GM19467 (cell line): ENCODE measurements around the gene DRGX.

ENCODE experiments used
- ATAC-seq: cut with Tn5 transposase; IDR thresholded peaks from one replicate; pipeline ENCODE4 v1.9.1; 2021; ENCODE audit warnings: mild to moderate bottlenecking, moderate library complexity; ENCODE audit not compliant: unreplicated experiment

Gene DRGX

DNA sequence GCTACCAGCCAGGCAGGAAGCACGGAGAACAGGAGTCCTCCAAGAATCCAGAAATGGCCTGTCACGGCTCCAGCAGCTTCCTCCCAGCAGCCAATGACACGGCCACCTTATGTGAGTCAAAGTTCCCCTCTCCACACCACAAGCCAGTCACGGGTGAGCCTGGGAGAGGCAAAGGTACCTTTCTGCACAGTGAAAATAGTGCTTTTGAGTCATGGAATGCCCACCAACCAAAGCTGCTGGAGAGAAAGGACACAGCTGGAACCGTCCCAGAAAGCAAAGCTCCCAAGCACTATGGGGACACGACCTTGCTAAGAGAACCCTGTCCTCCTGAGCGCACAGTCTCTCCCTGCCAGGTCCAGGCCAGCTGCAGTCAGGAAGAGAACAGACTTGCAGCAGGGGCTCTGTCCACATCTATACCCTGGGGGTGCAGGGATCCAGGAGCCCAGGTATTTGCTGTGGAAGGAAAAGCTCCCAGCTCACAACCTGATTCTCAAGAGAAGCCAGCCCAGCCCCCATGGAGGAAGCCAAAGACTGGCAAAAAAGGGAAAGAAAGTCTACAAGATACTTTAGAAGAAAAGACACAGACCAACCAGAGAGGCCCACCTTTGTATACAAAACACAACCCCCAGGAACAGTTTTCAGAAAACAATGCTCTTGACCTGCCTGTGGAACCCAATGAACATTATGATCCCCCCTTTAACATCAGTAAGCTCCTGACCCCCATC is 72.6 kb downstream of the DRGX start:
- ATAC-seq: no peak

- no peak for ATAC-seq
These were observed 73.3 kb downstream of the DRGX start for GRCh38 chr10:49322371-49323170.

GRCh38 chr10:49321021-49321420 is 74.9 kb downstream of the DRGX start:
- ATAC-seq: no peak

DNA sequence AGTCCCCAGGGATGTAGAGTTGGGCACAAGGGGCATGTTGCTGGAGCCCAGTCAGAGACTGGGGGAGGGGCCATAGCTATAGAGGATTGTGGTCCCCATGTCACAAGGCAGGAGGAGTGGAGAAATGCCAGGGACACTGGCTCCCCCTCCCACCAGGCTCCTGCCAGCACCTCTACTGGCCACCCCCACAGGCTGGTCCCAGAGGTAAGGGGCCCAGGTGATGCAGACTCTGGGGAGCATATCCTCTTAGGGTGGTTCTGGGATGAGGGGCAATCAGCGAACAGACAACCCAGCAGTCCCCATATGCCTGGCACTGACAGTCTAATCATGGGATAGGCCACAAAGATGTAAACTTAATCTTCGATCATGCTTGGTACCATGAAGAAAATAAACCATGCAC is 75.7 kb downstream of the DRGX start:
- ATAC-seq: no peak

DNA sequence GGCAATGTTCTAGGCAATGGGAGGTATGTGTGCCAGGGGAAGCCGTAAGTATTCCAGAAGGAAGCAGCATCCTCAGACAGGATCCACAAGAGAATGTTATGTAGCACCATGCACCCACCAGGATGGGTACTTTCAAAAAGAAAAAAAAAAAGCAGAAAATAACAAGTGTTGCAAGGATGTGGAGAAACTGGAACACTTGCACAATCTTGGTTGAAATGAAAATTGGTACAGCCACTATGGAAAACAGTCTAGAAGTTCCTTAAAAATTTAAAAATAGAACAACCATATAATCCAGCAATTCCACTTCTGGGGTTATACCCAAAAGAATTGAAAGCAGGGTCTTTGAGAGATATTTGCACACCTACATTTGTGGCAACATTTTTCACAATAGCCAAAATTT is 76.7 kb downstream of the DRGX start:
- ATAC-seq: no peak

DNA sequence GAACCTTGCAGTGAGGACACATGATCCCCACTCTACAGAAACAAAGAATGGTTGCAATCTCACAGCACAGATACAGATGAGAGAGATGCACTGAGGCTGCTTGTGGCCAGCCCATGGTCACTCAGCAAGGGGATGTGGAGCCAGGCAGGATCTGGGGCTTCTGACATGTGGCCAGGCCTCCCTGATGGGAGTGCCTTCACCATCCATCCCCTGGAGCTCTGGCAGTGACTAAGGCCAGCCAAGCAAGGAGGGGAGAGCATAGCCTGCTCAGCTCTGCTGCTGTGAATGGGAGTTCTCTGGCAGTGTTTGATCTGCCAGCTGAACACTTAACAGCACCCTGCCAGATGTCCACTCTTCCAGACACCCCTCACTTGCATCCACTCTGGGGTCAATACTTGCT is 77.1 kb downstream of the DRGX start:
- no peak for ATAC-seq

- ATAC-seq: no peak
These were observed 77.9 kb downstream of the DRGX start for GRCh38 chr10:49318028-49318427.

GRCh38 chr10:49314806-49315205 is 81.1 kb downstream of the DRGX start:
- ATAC-seq: no peak
